ENCODE measurements around the gene LRRN4CL.
"Not testable (repeated sequence)": the region's sequence is repeated elsewhere in the genome, so short reads cannot be mapped to it uniquely, and the experiment has no call there.

The LRRN4CL gene

DNA sequence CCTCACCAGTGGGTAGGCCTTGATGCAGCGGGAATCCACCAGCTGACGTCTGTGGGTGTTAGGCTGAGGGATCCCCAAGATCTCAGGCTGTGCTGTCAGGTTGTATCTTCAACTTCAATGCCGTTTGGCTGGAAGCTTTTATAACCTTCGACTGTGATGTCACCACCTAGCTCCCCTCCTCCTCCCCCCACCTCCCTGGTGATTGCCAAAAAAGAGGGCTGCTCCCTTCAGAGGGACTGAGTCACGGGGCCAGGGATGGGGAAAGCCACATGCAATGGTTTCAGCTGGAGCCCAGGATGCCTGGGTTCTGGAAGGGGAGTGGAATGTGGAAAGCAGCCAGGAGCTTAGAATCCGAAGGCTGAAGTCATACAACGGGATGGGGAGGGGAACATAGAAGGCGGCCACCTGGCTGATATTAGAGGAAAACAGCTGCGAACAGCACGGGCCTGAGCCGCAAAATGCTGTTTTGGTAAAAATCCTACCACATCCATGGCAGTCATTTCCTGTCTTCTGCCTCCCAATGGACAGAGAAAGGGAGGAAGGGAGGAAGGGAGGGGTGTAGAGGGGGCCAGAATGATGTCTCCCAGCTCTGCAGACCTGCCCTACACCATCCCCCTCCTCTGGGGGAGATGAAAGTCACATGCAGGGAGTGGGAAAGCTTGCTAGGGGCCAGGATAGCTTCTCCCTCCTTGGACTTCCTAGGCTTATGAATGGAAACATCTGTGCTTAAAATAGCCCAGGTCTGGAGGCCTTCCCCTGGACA is at the start of gene LRRN4CL:
Gene LRRN4CL (minus strand): TSS at position 110 of the 763 bp plus-strand sequence. CDS start 1,022 bp downstream, outside the sequence.
- DNase-seq, result no peak

DNA sequence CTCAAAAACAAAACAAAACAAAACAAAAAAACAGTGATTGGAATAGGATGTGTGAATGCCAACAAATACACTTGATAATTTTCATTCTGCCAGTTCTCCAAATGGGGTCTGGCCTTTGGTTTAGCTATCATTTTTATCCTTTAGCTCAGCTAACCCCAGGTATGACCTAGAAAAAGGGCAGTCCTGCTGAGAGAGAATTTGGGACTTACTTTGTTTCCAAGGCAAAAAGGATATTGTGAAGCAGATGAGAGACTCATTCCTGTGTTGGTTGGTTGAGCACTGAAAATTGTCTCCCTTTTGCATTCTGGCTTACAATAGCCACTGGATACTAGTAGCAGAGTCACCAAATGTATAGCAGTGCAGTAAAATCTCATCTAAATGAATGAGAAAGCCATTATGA is 47.9 kb upstream of the LRRN4CL start:
- DNase-seq, result no peak

DNA sequence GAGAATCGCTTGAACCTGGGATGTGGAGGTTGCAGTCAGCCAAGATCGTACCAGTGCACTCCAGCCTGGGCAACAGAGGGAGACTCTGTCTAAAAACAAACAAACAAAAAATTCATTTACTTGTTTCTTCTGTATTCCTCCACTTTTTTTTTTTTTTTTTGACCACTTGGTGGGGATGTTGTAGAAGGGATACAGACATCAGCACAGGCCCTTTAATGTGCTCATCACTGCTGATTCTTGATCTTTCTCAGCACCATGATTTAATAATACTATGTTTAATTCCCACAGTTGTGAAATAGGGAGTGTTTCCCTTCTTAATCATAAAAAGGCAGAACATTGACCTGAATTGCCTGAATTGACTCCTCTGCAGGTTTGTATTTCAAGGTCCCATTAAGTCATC is 43.5 kb upstream of the LRRN4CL start:
- DNase-seq, result peak; percentile 59

DNA sequence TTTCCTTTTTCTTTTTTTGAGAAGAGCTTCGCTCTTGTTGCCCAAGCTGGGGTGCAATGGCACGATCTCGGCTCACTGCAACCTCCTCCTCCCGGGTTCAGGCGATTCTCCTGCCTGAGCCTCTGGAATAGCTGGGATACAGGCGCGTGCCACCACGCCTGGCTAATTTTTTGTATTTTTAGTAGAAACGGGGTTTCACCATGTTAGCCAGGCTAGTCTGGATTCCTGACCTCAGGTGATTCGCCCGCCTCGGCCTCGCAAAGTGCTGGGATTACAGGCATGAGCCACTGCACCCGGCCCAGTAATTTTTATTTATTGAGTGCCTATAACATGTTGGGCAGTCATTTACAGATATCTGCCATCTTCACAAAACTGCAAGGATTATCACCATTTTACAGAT is 40.7 kb upstream of the LRRN4CL start:
- not testable (repeated sequence) for DNase-seq

DNA sequence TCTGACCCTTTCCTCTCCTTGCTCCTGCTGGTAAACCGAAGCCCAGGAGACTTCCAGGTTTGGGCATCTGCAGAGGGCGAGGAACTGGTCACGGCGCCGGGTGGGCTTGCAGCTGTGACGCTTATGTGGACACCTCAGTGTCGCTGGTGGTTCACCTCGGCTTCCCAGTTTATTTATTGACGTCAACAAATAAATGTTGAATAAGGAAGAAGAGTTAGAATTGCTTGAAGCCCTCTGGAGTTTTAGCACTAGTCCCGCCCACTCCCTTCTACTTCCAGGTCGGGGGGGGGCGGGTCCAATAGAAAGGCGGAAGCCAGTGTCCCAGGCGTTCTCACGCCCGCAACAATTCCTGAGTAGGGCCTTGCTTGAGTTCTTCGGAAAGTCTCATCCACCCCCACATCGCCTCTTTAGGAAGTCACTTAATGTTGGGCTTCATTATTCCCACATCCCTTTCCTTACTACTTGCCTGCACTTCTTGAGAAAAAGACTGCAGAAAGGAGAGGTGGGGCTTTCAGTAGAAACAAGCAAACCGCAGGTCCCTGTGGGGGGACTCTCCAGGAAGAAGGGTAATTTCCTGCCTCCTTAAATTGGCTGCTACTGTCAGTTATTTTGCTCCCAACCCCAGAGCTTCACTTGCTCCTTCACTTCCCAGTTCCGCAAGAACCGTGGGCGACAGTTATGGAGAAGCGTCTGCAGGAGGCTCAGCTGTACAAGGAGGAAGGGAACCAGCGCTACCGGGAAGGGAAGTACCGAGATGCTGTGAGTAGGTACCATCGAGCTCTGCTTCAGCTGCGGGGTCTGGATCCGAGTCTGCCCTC is 39.0 kb upstream of the LRRN4CL start, which contains the start of gene TTC9C:
Gene TTC9C (plus strand): TSS at position 316 of the 818 bp plus-strand sequence. CDS start 363 bp downstream, at position 679.
- DNase-seq, result peak; percentile 93

DNA sequence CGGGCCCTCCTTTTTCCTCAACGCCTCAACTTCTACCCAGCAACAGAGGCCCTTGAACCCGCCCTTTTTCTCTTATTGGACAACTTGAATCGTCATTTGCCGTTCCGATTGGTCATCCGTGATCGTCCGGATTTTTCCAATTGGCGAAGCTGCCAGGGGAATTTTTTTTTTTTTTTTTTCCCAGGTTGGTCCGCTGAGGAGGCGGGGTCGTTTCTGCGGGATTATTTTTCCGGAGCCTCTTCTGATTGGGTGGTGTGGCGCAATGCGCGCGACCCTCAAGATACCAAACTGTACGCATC is 38.5 kb upstream of the LRRN4CL start:
- DNase-seq, result peak; percentile 99

DNA sequence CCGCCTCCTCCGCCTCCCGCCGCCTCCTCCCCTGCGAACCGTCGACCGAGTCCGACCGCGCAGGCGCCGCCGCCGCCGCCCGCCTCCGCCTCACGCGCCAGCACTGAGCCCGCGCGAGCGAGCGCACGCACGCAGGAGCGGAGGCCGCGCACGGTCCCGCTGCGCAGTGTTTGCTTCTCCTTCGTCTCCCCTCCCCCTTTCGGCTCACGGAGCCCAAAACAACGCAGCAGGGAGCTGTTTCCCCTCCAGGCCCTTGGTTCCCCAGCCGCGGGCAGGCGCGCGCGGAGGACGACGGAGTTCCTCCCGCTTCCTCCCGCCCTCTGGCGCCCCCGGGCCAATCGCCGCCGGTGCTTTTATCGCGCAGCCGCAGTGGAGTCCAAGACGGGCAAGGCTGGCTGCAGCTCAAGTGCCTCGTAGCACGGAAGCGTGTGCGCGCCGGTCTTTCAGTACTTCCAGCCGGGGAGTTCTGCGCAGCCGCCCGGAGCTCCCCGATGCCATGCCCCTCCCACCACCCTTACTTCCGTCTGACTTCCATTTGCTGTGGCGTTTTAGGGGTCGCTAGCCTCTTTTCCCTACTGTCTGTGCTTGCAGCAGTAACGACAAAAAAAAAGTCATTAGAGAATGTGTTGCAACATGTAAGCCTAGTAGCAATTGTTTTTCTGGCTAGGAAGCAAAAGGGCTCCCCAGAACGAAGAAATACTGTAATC is 38.0 kb upstream of the LRRN4CL start, which contains the start of gene HNRNPUL2:
Gene HNRNPUL2 (minus strand): TSS at position 293 of the 707 bp plus-strand sequence. CDS start 301 bp downstream, outside the sequence.
- peak; percentile 100 for DNase-seq

DNA sequence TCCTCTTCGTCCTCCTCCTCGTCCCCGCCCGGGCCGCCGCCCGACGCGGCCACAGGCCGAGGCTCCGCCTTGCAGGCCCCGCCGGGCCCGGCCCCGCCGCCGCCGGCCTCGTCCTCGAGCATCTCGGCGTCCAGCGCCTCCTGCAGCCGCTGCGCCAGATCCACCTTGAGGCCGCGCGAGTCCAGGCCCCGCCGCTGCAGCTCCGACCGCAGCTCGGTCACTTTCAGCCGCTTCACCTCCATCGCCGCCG is 37.5 kb upstream of the LRRN4CL start:
- DNase-seq, result no peak

DNA sequence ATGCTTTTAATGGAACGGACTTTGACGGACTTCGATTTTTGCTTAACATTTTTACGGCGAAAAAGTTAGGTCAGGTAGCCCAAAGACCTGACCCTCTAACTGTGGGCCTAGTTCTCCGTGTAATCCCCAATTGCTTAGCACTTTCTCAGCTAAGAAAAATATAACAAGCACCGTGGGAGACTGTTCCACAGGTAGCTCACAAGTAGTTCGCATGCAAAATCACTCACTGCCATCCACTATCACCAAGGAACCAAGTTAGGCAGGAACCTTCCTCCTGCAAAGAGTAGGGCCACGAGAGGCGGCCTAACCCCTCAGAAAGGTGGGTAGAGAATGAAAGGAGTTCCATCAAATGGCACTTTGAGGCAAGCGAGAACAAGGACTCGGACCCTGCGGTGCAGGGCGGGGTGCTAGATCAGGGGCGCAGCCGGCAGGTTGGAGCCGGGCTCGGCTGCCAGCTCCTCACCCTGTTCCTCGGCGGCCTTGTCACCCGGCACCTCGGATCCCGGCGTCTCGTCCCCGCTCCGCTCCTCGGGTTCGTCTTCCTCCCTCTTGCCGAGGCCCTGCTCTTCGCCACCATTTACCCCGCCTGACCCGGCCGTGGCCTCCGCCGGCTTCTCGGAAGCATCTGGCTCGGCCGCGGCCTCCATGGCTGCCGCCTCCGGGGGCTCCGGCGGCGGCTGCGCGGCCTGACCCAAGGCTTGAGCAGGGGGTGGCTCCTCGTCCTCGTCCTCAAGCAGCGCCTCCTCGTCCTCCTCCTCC is 37.0 kb upstream of the LRRN4CL start:
- no peak for DNase-seq

DNA sequence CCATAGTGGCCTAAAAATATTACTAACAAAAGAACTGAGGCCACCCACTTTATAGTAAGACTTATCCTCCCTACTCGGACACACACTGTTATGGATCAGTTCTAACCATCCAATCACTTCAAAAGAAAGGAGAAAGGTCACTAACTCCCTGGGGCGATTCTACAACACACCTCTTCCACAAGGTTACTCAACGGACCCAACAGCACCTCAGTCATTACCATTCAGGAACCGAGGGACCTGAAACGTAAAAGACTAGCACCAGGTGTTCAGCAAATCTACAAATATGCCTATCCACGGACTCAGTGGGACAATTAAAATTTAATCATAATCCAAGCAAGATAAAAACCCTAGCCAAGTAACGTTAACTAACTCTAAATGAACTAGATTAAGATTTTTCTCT is 36.3 kb upstream of the LRRN4CL start:
- DNase-seq, result no peak

DNA sequence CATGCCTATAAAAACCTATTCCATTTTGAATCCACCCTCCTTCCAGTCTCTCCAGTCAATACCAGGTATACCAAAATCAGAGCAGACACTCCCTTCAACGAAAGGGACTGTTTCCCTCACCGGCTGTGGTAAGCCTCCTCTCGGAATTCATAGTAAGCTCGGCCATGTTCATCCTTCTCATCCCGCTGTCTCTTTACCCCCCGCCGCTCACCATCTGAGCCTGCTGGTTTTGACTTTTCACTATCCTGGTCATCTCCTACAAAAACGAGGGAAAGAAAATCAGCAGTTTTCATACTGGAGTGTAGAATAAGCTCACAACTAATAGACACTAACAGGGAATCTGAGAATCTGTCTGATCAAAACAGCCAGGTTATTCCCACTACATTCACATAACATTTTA is 34.8 kb upstream of the LRRN4CL start:
- no peak for DNase-seq

DNA sequence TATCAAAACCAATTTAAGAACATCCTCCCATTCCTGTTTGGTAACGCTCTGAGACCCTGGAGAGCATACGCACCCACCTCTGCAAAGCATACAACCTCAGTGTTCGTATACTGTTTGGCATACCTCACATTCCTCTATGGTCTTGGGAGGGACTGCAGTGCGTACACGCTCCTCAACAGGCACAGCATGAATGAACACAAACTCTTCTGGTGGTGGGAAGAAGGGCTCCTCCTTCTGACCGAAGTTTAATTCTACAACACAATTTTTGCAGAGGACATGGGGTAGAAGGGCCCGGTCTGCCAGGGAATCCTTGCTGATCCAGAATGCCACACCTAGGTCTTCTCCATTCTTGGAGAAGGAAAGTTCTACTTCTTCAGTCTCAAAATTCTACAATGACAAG is 32.7 kb upstream of the LRRN4CL start:
- no peak for DNase-seq

DNA sequence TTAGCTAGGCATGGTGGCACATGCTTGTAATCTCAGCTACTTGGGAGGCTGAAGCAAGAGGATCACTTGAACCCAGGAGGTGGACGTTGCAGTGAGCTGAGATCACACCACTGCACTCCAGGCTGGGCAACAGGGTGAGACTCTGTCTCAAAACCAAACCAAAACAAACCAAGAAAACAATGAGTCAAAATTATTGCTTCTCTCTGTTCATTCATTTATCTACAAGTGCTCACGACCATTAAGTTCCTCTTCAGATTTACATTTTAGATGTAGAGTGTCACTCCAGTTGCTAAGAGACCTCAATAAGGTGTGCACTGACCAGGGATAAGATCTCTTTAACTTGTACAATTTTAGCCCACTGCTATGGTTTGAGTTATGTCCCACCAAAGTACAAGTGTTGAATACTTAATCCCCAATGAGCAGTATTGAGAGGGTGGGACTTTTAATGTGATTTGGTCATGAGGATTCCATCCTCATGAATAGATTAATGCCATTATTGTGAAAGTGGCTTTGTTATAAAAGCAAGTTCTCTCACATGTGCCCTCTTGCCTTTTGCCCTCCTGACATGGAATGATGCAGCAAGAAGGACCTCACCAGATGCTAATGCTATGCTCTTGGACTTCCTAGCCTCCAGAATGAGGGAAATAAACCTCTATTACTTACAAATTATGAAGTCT is 30.1 kb upstream of the LRRN4CL start:
- DNase-seq, result no peak

DNA sequence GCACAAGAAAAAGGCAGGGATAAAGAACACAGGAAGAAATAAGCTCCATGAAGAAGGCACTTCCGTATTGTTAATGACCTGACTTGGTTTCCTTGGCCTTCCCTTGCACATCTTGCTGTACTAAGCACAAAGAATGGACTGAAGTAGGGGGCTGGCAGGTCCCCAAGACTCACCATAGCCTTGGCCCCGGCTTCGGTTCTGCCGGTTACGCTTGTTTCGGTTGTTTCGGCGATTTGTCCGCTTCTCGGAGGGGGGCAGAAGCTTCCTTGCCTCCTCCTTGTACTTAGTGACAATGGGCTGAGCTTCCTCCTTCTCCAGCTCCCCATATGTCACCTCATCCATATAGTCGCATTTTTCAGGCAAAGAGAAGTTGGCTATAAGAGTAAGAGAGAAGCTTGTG is 27.5 kb upstream of the LRRN4CL start:
- DNase-seq, result no peak

DNA sequence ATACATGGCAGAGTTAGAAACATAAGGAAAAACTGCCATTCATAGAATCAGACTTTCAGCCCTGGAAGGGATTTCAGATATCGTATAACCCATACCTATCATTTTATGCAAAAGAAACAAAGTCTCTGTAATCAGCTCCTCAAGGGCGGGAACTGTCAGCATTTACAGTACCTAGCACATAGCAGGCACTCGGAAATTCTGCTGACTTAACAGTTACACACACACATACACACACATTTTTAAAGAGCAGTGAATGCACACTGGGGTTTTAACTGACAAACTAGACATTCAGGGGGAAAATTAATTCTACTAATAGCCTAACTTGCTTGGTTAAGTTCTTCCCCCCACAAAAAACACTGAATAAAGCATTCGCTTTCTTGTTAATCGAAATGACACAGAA is 26.9 kb upstream of the LRRN4CL start:
- DNase-seq, result no peak

DNA sequence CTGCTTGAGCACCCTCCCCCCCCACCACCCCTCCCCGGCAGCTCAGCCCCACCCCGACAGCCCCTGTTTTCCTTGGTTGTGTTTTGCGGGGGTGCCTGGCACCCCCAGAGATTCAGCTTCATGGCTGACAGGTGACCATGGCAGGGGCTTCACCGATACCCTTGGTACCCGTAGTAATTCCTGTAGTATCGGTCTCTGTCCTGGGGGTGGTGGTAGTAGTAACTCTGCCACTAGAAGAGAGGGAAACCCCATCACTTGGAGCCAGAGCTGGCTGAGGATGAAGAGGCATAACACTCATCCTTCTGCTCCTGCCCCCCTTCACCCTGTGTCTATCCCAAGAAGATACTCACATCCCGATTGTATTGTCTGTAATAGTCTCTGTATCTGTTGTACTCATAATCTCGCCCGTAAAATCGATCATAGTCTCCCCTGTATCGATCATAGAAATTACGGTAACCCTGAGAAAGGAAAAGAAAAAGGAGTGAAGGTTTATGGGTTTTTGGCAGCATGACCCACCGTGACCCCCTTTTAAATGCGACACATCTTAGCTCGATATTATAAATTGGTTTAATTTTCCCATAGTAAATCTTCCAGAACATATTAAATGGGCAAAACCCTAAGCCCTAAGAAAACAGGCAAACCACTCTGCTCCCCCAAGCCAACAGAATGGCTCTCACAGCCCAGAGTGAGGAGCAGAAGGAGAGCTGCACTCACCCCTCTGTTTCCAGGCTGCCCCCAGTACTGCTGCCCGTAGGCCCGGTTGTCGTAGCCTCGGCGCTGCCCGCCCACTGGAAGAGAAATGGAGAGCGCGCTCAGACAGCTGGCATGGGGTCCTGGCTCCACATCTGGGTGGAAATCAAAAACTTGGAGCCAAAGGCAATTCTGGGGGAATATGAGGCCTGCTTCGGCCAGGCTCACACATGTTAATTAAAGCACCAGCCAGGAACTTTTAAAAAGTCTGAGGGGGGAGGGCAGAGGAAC is 26.1 kb upstream of the LRRN4CL start:
- no peak for DNase-seq

DNA sequence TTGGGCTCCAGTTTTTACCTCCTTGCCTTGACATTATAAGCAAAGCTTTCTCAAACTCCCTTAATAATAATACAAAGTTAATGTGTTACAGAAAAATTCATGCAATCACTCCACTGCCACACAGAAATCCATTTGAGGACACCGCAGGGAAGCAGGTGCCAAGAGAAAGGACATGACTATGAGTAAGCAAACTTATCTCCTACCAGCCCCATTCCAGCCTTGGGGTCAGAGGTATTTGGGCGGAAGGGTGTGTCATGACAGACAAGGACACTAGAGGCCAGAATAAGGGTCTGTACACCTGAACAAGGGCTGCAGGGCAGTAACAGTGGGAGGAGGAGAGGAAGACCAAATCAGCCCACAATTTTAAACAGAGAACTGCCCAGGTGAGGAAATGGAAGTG is 24.0 kb upstream of the LRRN4CL start:
- no peak for DNase-seq

DNA sequence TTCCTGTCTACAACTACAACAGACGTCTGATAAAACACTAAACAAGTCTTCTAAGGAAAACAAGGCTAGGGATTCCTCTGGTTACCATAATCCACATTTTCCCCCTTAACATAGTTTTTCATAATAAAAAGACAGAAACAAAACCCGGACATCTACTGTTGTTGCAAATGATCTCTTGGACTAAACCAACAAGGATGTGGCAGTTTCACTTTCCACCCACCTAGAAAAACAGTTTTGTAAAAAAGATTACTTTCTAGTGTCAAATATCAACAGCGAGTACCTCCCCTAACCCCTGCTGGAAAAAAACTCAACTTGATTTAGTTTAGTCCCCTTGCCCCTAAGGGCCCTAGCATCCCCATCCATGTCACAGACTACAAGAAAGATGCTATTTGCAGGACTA is 23.5 kb upstream of the LRRN4CL start:
- DNase-seq, result no peak

DNA sequence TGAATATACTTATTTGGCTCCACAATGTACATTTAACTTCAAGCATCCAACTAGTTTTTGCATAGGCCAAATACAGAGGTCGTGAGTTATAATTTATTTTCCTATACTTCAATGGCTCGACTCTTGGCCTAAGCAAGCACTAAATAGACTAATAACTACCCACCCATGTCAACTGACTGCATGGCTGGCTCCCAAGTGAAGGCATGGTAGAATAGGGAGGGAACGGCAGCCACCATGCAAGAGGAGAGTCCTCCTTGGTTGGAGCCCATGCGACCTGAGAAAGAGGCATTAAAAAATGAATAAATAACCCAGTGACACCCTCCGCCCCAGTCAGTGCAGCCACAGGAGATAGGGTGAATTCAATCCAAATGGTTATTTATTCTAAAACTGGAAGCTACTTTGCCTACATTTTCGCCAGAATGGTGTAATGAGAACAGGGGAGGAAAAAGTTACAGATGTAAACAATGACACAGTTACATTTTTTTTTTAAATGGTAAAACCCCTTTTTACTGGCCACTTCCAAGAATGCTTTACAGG is 23.0 kb upstream of the LRRN4CL start:
- DNase-seq, result no peak

DNA sequence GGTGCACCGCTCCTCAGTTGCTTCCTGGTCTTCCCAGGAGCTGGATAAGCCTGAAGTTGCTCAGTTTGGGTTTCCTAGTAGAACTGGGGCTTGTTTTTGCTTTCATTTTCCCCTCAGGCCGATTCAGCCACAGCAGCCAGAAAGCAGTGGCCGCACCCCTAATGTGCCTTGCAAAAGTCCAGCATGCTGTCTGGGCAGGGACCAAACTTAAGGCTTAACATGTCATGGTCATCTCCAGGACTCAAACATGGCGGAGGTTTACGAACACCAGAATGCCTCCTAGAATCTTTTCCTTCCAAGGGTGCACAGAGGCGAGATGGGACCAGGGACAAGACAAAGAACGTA is 20.6 kb upstream of the LRRN4CL start:
- DNase-seq, result peak; percentile 80
